HG02840 (cell line): ENCODE data around the gene BCL7A.

Source experiments
- ATAC-seq: cut with Tn5 transposase; IDR thresholded peaks from one replicate; pipeline ENCODE4 v1.9.1; 2021; ENCODE audit warnings: mild to moderate bottlenecking, moderate library complexity, moderate number of reproducible peaks; ENCODE audit not compliant: unreplicated experiment, low FRiP score

Gene BCL7A

DNA sequence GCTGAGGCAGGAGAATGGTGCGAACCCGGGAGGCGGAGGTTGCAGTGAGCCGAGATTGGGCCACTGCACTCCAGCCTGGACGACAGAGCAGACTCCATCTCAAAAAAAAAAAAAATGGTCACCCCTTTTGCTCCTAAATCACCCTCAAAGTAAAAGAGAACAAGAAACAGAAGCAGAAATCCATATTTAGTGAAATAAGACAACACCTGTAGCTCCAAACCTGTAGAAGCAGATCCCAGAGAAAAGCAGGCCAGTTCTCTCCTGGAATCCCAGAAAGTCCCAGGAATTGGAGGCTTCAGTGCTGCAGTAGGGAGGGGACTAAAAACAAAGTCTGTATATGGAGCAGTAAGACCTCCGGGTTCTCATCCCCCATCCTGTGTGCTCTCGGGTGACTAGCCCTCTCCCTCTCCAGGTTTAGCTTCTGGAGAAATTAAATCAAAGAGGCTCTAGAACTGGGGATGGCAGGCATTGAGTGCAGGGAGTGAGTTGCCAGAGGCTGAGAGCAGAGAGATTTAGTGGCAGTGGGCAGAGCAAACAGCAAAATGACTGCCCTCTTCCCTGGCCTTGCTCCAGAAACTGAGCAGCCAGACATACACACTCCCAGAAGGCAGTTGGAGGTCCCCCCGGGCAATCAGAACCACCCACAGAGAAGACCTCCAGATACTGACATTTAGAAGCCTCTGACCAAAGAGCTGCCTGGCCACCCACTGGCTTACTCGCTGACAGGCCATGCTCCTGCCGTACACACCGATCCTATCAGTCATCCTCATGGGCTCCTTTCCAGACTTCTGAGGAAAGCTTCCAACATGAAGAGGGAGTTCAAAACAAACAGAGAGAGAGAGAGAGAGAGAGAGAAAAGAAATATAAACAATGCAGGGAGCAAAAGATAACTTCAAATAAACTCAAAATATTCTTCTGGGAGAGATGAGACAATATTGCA is 50.6 kb downstream of the BCL7A start:
- no peak for ATAC-seq

DNA sequence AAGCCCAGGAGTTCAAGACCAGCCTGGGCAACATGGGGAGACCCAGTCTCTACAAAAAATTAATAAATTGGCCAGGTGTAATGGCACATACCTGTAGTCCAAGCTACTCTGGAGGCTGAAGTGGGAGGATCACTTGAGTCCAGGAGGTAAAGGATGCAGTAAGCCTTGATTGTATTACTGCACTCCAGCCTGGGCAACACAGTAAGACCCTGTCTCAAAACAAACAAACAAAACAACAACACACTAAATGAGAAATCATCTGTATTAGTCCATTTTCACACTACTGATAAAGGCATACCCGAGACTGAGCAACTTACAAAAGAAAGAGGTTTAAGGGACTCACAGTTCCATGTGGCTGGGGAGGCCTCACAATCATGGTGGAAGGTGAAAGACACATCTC is 52.1 kb downstream of the BCL7A start:
- ATAC-seq = no peak

- ATAC-seq = no peak
Observed at GRCh38 chr12:122076743-122077495, 55.2 kb downstream of the BCL7A start.

DNA sequence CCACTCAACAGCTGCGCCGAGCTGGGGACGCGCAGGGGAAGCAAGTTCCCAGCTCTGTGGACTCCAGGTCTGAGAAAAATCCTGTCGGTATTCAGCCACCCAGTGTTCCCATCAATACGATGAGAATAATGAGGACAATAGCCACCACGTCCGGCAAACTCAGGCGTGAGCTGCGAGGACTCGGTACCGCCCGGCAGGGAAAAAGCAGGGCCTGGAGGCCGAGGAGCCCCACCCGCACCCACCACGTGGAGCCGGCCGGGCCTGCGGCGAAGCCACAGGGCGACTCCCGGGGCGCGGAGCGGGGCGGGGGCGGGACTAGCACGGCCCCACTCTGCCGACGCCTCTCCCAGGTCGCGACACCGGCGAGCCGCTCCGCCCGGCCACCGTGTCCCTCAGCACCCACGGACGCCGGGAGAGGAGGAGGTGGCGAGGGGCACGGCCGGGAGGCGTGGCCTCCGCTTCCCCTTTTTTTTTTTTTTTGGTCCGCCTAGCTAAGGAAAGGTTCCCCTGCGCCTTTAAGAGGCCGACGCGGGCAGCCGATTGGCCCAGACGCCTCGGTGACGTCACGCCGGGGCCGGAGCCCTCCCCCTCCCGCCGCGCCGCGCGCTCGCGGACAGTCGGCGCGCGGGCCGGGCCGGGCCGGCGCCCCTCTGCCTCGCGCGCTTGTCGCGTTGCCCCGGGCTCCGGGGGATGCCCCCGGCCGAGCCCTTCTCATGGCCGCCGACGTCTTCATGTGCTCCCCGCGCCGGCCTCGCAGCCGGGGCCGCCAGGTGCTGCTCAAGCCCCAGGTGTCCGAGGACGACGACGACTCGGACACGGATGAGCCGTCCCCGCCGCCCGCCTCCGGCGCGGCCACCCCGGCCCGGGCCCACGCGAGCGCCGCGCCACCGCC is 56.7 kb downstream of the BCL7A start, which contains the start of gene MLXIP:
MLXIP (plus strand) TSS at position 616 of the 892 bp plus-strand sequence; CDS start at position 714, 98 bp downstream.
- peak; percentile 66 for ATAC-seq

- ATAC-seq = no peak
Observed at GRCh38 chr12:122079033-122079531, 57.4 kb downstream of the BCL7A start.

GRCh38 chr12:122079532-122080081 is 57.9 kb downstream of the BCL7A start:
- ATAC-seq = no peak

GRCh38 chr12:122080149-122081082 is 58.7 kb downstream of the BCL7A start:
- ATAC-seq = no peak

GRCh38 chr12:122081083-122081696 is 59.5 kb downstream of the BCL7A start:
- no peak for ATAC-seq

DNA sequence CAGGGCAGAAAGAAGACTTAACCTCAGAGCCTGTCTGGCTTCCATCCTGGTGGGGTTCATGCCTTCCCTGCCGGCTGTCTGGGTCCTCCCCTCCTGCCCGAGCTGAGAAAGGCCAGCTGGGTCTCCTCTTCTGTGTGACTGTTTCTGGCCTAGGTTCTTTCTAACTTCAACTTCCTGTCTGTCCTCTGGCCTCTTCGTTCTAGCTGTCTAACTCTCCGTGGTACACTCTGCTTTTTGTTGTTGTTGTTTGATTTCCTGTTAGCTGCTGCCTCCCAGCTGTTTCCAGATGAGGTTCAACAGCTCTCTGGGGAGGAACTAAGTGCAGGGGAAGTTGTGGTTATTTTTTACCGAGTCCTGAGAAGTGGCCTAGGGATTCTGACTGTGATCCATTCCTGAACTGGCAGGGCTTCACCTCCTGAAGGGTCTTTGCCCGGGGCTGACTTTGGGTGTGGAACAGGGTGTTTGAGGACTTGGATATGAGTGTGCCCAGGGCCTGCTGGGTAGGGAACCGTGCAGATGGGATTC is 60.1 kb downstream of the BCL7A start:
- ATAC-seq = peak; percentile 39

- ATAC-seq = no peak
Observed at GRCh38 chr12:122082621-122083356, 61.1 kb downstream of the BCL7A start.

DNA sequence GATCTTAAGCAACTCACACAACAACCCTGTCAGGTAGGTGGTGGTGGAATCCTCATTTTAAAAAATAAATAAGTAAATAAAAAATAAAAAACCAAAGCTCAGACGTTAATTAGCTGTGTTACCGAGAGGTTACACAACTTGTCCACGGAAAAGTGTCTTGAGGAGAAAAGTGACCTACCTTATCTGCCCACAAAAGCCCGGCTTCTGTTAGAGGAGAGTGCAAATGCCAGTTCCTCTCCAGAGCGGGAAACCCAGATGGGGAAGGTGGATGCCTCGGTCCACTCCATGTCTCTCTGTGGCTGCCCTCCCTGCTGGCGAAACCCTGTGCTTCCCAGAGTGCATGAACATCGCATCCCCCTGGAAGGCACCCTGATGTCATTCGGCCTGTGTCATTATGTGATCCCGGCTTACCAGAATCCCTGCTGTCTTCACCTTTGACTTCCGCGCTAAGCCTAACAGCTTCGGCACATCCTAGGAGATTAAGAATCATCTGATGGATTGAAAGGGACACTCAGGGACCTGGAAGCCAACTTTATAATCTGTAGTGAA is 63.2 kb downstream of the BCL7A start:
- ATAC-seq = no peak

GRCh38 chr12:122085591-122085990 is 63.9 kb downstream of the BCL7A start:
- ATAC-seq = no peak

GRCh38 chr12:122086116-122086515 is 64.4 kb downstream of the BCL7A start:
- ATAC-seq = no peak

DNA sequence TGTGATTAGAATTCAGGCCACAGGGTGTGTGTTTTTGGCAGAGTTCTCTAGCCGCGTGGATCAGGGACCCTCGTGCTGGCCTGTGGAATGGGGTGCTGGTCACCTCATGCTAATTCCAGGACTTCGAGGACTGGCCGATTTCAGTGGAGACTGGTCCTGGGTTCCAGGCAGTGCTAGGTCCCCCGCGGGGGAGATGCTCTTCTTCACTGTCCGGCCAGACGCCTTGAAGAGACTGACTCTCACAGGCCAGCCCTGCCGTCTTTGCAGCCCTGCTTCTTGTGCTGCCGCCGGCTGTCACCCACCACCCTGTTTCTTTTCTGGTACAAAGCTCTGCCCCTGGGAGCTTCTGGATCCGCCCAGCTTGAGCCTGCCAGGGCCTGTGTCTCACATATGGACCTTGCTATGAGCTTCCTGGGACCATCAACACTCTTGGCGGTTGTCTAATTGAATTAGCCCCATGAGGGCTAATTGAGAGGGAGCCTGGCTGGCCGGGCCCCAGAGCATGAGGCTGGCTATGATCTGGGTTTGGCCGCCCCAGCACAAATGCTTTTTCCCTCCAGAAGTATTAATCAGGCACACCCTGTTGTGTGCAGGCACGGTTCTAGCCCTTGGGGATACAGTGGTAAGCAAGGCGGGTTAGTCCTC is 65.1 kb downstream of the BCL7A start:
- no peak for ATAC-seq

DNA sequence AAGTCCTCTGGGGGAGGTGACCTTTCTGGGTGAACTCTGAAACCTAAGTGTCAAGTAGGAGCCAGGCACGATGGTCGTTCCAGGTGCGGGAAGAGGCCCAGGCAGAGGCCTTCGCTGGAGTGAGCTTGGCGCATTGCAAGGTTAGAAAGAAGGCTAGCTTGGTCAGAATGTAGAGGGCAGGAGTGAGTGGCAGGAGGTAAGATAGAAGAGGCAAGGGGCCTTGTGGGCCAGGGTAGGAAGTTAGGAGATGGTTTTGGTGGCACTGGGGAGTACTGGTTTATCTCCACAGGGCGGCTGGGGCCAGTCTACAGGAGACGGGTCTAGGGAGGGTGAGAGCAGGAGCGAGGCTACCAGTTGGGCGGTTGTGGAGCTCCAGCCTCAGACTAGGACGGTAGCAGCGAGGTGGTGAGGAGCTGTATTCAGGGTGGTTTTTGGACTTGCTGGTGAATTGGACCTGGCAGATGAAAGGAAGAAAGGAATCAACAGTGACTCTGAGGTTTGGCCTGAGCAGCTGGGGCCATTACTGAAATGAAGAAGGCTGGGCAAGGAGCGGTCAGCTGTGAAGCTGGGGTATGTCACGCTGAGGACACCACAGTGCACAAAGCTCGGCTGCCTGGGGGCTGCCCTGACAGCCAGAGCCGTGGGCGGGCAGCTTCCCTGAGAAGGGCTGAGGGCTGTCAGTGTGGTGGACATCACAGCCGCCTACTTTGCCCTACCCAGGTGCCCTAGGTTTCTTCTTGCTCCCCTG is 65.9 kb downstream of the BCL7A start:
- no peak for ATAC-seq

DNA sequence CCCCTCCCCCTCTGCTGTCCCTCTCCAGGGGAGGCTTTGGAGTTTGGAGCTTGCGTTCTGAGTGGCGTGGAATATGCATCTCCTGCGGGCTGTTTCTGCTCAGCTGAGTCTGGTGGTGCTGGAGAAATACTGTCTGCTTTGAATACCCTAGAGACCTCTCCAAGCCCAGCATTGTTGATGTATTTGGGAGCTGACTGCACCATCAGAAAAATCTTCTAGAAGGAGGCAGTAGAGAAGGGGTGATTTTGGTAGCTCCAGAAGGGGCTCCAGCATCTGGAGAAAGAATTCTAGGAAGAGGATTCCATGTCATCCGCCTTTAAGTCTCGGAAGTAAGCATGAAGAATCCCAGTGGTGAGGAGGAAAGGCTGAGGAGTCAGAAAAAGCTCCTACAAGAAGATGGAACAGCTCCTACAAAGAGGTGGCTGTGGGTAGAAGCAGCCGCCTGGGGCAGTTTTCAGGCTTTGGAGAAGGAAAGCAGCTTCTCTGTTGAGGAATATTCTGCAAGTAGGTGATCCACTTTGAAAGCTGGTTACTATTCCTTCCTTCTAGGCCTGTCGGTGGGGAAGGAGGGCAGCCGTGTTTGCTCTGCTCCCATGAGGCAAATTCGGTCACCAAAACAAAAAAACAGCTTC is 66.6 kb downstream of the BCL7A start:
- ATAC-seq = no peak
